GM18909 (cell line): ENCODE measurements around the gene TRAPPC1.

Experiments
- ATAC-seq: cut with Tn5 transposase; IDR thresholded peaks from one replicate; pipeline ENCODE4 v1.9.1; 2021; ENCODE audit warnings: mild to moderate bottlenecking; ENCODE audit not compliant: unreplicated experiment, poor library complexity

The TRAPPC1 gene

GRCh38 chr17:7909089-7909488 lies 22.7 kb downstream of the TRAPPC1 start:
- no peak for ATAC-seq

DNA sequence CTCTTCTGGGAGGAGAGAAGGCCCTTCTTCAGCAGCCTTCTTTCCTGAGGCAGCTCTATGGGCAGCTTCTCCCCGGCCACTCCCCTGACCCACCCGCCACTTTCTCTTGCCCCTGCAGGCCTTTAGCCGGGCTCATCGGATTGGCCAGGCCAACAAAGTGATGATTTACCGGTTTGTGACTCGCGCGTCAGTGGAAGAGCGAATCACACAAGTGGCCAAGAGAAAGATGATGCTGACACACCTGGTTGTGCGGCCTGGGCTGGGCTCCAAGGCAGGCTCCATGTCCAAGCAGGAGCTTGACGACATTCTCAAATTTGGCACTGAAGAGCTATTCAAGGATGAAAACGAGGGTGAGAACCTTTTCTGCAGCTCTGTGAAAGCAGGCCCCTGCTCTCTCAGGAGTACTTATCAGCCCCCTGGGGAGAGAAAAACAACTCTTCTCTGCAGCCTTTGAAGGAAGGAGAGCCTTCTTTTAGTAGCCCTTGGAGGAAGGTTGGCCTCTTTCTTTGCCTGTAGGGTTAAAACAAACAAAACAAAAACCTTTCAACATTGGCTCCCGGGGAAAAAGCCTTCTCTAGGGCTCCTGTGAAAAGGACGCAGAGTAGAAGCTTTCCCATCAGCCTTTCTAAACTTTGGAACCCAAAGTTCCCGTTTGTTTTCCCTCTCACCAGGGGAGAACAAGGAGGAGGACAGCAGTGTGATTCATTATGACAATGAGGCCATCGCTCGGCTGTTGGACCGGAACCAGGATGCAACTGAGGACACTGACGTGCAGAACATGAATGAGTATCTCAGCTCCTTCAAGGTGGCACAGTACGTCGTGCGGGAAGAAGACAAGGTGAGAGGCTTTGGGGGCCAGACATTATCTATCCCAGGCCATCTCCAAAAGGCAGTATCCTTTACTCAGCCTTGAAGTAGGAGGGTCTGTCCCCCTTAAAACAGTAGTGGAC lies 28.3 kb downstream of the TRAPPC1 start:
- no peak for ATAC-seq

GRCh38 chr17:7897773-7898172 lies 34.0 kb downstream of the TRAPPC1 start:
- no peak for ATAC-seq

DNA sequence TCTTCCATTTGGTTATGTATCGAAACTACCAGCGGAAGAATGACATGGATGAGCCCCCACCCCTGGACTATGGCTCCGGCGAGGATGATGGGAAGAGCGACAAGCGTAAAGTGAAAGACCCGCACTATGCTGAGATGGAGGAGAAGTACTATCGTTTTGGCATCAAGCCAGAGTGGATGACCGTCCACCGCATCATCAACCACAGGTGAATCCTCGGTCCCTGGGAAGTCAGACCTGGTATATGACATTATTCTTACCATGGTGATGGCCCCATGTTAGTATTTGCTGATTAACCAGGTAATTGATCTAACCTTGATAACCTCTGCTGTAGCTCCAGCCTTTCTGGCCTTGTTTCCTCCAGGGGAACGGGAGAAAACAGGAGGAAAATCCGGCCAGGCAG lies 34.7 kb downstream of the TRAPPC1 start:
- ATAC-seq, result no peak

DNA sequence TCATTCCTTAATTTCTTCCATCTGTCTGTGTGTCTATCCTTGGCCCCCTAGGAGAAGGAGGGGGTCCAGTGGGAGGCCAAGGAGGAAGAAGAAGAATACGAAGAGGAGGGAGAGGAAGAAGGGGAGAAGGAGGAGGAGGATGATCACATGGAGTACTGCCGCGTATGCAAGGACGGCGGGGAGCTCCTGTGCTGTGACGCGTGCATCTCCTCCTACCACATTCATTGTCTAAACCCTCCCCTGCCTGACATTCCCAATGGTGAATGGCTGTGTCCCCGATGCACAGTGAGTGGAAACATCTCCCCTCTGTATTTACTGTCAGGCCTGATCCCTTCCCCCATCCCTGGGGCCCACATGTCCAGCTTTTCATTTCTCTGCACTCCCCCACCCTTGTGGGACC lies 36.9 kb downstream of the TRAPPC1 start:
- no peak for ATAC-seq

DNA sequence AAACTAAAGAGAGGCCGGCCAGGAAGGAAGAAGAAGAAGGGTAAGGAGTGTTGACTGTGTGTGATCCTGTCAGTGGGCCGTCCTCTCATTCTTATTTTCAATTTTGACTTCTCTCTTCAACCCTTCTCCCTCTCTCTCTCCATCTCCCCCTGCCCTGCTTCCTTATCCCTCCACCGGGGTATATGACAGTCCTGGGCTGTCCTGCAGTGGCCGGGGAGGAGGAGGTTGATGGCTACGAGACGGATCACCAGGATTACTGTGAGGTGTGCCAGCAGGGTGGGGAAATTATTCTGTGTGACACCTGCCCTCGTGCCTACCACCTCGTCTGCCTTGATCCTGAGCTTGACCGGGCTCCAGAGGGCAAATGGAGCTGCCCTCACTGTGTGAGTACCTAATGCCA lies 37.5 kb downstream of the TRAPPC1 start:
- ATAC-seq, result no peak

DNA sequence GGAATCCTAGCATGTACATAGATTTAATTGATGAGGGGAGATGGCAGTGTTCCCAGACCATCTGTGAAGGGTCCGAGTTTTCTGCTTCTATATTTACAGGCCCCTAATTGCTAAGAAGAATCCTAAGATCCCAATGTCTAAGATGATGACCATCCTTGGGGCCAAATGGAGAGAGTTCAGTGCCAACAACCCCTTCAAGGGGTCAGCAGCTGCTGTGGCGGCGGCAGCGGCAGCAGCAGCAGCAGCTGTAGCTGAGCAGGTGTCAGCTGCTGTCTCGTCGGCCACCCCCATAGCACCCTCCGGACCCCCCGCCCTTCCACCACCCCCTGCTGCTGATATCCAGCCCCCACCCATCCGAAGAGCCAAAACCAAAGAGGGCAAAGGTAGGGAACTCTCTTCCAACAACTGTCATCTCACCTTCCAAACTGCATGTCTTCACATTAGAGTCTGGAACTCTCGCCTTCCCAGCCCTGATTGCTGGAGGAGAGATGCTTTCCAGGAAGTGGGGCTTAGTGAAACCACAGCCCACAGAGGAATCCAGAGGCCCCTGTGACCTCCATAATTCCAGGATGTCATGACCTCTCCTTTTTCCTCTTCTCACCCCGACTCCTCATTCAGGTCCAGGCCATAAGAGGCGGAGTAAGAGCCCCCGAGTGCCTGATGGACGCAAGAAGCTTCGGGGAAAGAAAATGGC lies 38.4 kb downstream of the TRAPPC1 start:
- no peak for ATAC-seq

- ATAC-seq, result no peak
Measured at GRCh38 chr17:7889166-7889955, 42.4 kb downstream of the TRAPPC1 start.

GRCh38 chr17:7888184-7888920 lies 43.4 kb downstream of the TRAPPC1 start, which contains the start of gene CHD3:
TSS of gene CHD3 (plus strand) at chr17:7888789. CDS start at chr17:7889001, 212 bp downstream.
- ATAC-seq, result no peak

DNA sequence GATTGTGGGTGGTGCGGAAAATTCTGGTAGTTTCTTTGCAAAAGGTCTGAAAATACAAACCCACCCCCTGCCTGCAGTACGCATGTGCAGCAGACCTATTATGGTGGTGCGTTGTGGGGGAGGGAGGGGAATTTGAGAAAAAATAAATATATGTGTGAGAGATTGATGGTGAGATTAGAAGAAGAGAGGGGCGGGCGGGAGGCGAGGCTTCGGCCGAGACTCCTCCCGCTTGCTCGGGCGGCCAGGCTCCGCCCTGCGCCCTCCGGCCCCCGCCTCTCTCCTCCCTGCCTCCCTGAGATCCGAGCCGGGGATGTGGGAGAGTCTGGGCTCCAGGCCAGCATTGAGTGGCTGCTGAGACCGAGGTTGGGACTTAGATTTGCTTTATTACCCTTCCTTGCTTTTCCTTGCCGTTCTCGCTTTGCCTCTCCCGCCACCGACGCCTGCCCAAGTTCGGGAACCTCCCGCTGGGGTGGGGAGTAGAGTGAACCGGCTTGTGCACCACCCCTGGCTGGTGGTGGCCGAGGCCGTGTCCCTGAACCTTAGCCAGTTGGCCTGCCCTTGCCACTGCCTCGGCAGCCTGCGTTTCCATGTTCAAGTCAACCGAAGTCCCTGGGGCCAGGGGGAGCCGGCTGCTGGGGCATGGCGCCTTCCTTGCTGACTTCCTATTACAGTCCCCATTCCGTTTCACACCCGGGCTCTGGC lies 44.1 kb downstream of the TRAPPC1 start:
- ATAC-seq, result peak; percentile 61

GRCh38 chr17:7887038-7887481 lies 44.7 kb downstream of the TRAPPC1 start:
- ATAC-seq, result no peak

DNA sequence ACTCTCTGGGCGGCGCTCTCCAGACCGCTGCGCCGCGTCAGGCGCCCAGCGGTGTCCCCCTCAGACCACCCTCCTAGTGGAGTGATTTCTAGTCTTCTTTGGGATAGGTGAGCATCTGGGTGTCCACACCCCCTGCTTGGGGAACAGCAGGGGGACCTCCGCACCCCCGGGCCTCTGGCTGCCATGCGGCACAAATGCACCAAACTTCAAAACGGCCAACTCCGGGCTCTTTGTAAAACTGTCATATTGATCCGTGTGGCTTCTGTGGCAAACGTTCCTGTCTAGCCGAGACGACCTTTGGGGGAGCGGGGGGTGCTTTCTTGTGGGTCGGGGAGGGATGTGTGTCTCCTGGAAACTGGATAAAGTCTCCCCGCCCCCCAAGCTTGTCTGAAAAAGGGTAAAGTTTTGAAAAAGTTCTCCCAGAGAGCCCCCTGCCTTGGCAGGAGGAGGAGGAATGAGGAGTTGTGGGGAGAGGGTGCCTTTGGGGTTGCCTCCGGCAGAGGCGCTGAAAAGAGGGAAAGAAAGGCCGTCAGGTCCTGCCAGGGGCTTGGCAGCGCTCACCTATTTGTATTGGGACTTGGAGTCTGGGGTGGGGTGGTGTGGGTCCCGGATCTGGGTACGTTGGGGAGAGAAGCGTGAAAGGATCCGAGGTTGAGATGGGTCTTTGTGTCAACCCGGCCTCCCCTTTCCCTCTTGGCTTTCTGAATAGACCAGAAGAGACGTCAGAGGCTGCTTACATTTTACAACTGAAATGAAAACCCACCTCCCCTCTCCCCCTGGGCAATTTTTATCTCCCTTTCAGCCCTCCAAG lies 45.3 kb downstream of the TRAPPC1 start:
- ATAC-seq, result no peak

DNA sequence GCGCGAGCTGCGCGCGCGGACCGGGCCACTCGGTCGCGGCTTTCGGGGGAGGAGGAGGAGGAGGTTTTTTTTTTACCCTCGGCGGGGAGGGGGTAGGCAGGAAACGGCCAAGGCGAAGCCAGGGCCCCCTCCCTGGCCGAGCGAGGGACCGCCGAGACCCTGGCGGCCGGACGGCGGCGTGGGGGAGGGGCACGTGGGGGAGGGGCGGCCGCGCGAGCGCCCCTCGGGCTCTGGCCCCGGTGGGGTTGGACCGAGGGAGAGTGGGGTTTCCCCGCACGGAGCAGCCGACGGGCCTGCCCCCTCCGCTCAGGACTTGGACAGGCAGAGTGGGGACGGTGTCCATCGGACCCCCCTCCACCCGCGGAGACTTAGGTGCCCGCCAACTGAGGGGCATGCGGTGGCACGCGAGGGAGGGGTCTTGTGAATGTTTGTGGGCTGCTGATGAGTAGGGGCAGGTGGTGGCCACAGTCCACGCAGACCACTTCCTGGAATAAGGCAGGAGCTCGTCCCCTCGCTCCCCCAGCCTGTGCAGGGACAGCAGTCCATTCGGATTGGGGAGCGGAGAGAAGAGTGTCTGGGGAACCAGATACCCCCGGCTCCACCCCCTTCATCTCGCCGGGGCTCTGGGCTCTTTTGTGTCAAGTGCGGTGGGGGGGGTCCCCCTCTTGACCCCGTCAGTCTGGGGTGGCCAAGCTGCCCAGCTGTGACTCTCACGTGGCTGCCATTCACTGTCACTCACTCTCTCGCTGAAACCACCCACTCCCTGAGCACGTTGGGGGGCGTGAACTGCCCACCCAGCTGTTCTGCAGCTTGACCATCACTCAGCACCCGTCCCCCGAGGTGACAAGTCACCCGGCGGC lies 46.1 kb downstream of the TRAPPC1 start:
- ATAC-seq, result peak; percentile 22

- ATAC-seq, result peak; percentile 5
Measured at GRCh38 chr17:7884581-7885366, 47.0 kb downstream of the TRAPPC1 start.

DNA sequence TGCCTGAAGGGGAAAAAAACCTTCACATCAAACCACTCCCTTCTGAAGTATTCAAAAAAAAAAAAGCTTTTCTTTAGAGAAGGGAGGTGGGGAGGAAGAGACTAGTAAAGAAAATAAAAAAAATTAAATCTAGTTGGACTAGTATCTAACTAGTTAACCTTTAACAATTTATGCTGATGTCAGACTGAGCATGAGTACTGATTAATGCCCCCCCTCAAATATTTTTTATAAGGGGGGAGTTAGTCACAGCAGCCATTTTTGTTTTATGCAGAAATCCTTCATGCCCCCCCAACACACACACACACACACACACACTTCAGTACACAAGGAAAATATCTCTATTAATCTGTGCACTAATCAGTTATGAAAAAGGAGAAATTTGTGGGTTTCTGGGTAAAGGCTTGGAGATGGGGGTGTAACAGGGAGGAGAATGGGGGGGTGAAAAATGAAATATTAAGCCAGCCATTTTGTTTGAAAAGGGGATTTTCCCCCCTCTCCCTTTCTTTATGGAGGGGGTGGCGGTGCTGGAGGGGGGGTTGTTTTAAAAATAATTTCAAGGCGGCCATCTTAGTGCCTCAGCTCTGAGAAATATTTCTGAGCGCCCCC lies 47.9 kb downstream of the TRAPPC1 start:
- no peak for ATAC-seq

DNA sequence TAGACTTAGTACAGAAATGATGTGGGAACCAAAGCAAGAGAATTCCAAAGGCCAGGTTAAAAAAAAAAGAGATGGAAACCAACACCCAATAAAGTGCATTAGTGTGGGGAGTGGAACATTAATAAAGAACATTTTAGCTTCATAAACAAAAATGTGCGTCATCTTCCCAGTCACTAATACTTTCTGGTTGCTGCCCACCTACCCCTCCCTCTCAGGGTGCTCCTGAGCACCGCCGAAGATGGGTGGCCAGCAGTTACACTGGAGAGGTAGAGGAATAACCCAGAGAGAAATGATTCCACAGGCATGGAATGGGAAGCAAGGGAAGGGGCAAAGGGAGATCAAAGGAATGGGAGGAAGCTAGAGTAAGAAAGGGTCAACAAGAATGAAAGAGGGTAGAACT lies 49.1 kb downstream of the TRAPPC1 start:
- ATAC-seq, result no peak
